Duodenal mucosa (tissue), 2 donors: Measurements from ENCODE around the gene SAT2.

ENCODE experiments used
- H3K27ac ChIP-seq: one replicate; pipeline ENCODE4 v1.7.0; 2013; ENCODE audit warnings: low read depth, low read length
- H3K27me3 ChIP-seq, 2 donors: one replicate each; pipeline ENCODE4 v1.7.0; 2013; ENCODE audit warnings: low read length in 2 of 2, control low read depth in 1 of 2; ENCODE audit not compliant: insufficient read depth in 2 of 2, control insufficient read depth in 1 of 2
- H3K36me3 ChIP-seq, 2 donors: one replicate each; pipeline ENCODE4 v1.7.0; 2013; ENCODE audit warnings: low read length in 2 of 2, control low read depth in 1 of 2; ENCODE audit not compliant: insufficient read depth in 2 of 2, control insufficient read depth in 1 of 2
- H3K4me1 ChIP-seq, 2 donors: one replicate each; pipeline ENCODE4 v1.7.0; 2013; ENCODE audit warnings: low read length in 2 of 2, control low read depth in 1 of 2; ENCODE audit not compliant: insufficient read depth in 2 of 2, control insufficient read depth in 1 of 2
- H3K4me3 ChIP-seq, 2 donors: one replicate each; pipeline ENCODE4 v1.7.0; 2013; ENCODE audit warnings: low read length in 2 of 2, low read depth in 1 of 2
- H3K9ac ChIP-seq, 2 donors: one replicate each; pipeline ENCODE4 v1.7.0; 2013; ENCODE audit warnings: low read length in 2 of 2, low read depth in 1 of 2
- H3K9me3 ChIP-seq, 2 donors: one replicate each; pipeline ENCODE4 v1.7.0; 2013; ENCODE audit warnings: low read length in 2 of 2, control low read depth in 1 of 2; ENCODE audit not compliant: control insufficient read depth in 1 of 2

The SAT2 gene

GRCh38 chr17:7583253-7584109 is 44.1 kb downstream of the SAT2 start, which contains the start of gene MPDU1:
Gene MPDU1 (plus strand): TSS chr17:7583852. CDS start chr17:7583863, 11 bp downstream.
- Histone ChIP-seq H3K9ac (peak within 1 kb of the TSS; percentile 88 to 98), H3K27ac (peak within 1 kb of the TSS; percentile 97), H3K4me1 (peaks cover 55 to 63% of the 10 kb centered on the region in 2 donors), H3K9me3 (no peaks in the 10 kb centered on the region), H3K4me3 (peak within 1 kb of the TSS; percentile 91 to 97), H3K27me3 (no peaks in the 10 kb centered on the region), H3K36me3 (peaks cover 6 to 31% of the 10 kb centered on the region in 2 donors)

GRCh38 chr17:7582396-7583252 is 45.0 kb downstream of the SAT2 start:
- H3K9ac ChIP-seq: peak overlapping the region; percentile 88 to 98
- peak overlapping the region; percentile 91 to 97 for H3K4me3 ChIP-seq
- peaks cover 61 to 69% of the 10 kb centered on the region in 2 donors for H3K4me1 ChIP-seq
- no peaks in the 10 kb centered on the region for H3K27me3 ChIP-seq
- peaks cover 11 to 30% of the 10 kb centered on the region in 2 donors for H3K36me3 ChIP-seq
- no peaks in the 10 kb centered on the region for H3K9me3 ChIP-seq
- H3K27ac ChIP-seq: peak overlapping the region; percentile 97

- peaks cover 66 to 83% of the 10 kb centered on the region in 2 donors for H3K4me1 ChIP-seq
- peak overlapping the region; percentile 90 for H3K27ac ChIP-seq
- H3K36me3 ChIP-seq: peaks cover 26 to 35% of the 10 kb centered on the region in 2 donors
- peak overlapping the region; percentile 93 to 99 for H3K9ac ChIP-seq
- no peaks in the 10 kb centered on the region for H3K27me3 ChIP-seq
- peak overlapping the region; percentile 83 to 88 for H3K4me3 ChIP-seq
- no peaks in the 10 kb centered on the region for H3K9me3 ChIP-seq
Measured at GRCh38 chr17:7580604-7581575, 46.7 kb downstream of the SAT2 start.

- H3K27ac ChIP-seq: peak overlapping the region; percentile 90
- H3K4me1 ChIP-seq: peaks cover 75 to 86% of the 10 kb centered on the region in 2 donors
- H3K9ac ChIP-seq: peak overlapping the region; percentile 93 to 99
- H3K27me3 ChIP-seq: no peaks in the 10 kb centered on the region
- H3K9me3 ChIP-seq: no peaks in the 10 kb centered on the region
- H3K36me3 ChIP-seq: peaks cover 31 to 43% of the 10 kb centered on the region in 2 donors
- peak overlapping the region; percentile 83 to 88 for H3K4me3 ChIP-seq
Measured at GRCh38 chr17:7579834-7580603, 47.6 kb downstream of the SAT2 start.

GRCh38 chr17:7579001-7579833 is 48.4 kb downstream of the SAT2 start, which contains the start of gene CD68:
Gene CD68 (plus strand): TSS chr17:7579638. CDS start chr17:7579678, 40 bp downstream.
- Histone ChIP-seq H3K27me3 (no peaks in the 10 kb centered on the region), H3K9me3 (no peaks in the 10 kb centered on the region), H3K4me1 (peaks cover 83 to 87% of the 10 kb centered on the region in 2 donors), H3K27ac (peak within 1 kb of the TSS; percentile 90), H3K9ac (peak within 1 kb of the TSS; percentile 93 to 99), H3K4me3 (peak within 1 kb of the TSS; percentile 83 to 88), H3K36me3 (peaks cover 39 to 51% of the 10 kb centered on the region in 2 donors)

- Histone ChIP-seq H3K9me3 (no peaks in the 10 kb centered on the region), H3K27me3 (no peaks in the 10 kb centered on the region), H3K36me3 (peaks cover 43 to 53% of the 10 kb centered on the region in 2 donors), H3K4me1 (peaks cover 78 to 81% of the 10 kb centered on the region in 2 donors), H3K9ac (no peak overlapping the region), H3K4me3 (no peak overlapping the region), H3K27ac (no peak overlapping the region)
Measured at GRCh38 chr17:7577327-7578199, 50.1 kb downstream of the SAT2 start.

- Histone ChIP-seq H3K4me1 (peaks cover 71 to 74% of the 10 kb centered on the region in 2 donors), H3K27me3 (no peaks in the 10 kb centered on the region), H3K9ac (peak overlapping the region in 1 of 2 donors; percentile 5), H3K36me3 (peaks cover 43 to 51% of the 10 kb centered on the region in 2 donors), H3K27ac (no peak overlapping the region), H3K4me3 (no peak overlapping the region), H3K9me3 (no peaks in the 10 kb centered on the region)
Measured at GRCh38 chr17:7576432-7576937, 51.1 kb downstream of the SAT2 start.
